NCI-H460 (cell line): ENCODE measurements around the gene PRRC2C. TPM values are rescaled to one million over a fixed set of nuclear protein-coding genes. Genes with fewer than 3 reads are reported as not detected.

Experiments used
- DNase-seq: peaks from one replicate; pipeline ENCODE4 v3.0.0-alpha.2; 2016; ENCODE audit warnings: low read depth; ENCODE audit errors: extremely low read depth
- small RNA-seq, 2 experiments: library from RNA; depleted of rRNA; stranded (forward); fragments of <200 nt; gene quantifications; one replicate each; pipeline ENCODE3, GENCODE V24; 2014
- total RNA-seq: library from RNA; depleted of rRNA; stranded (reverse); fragments of >200 nt; shearing (Covaris generic); gene quantifications from 2 replicates; pipeline ENCODE4 v1.2.3, GENCODE V29; 2014; rRNA removed

PRRC2C gene
- total RNA-seq, 1 experiment from 2014 or later, result 93.6 TPM

- no peak for DNase-seq
Measured at GRCh38 chr1:171625225-171625624, 139.9 kb downstream of the PRRC2C start.

- DNase-seq, result no peak
Measured at GRCh38 chr1:171627020-171627419, 141.7 kb downstream of the PRRC2C start.

GRCh38 chr1:171628225-171628624 lies 142.9 kb downstream of the PRRC2C start:
- no peak for DNase-seq

- DNase-seq, result no peak
Measured at GRCh38 chr1:171635661-171636060, 150.3 kb downstream of the PRRC2C start.

GRCh38 chr1:171636141-171636540 lies 150.8 kb downstream of the PRRC2C start:
- DNase-seq, result no peak

GRCh38 chr1:171637928-171638576 lies 152.7 kb downstream of the PRRC2C start:
- no peak for DNase-seq

- DNase-seq, result no peak
Measured at GRCh38 chr1:171640225-171640624, 154.9 kb downstream of the PRRC2C start.

GRCh38 chr1:171641076-171641864 lies 155.9 kb downstream of the PRRC2C start:
- DNase-seq, result no peak

GRCh38 chr1:171642197-171642596 lies 156.9 kb downstream of the PRRC2C start:
- no peak for DNase-seq

Small RNAs within 50 kb of the gene (small RNA-seq; reads per million reads assigned to genes)
- 0 reads per million in 2 experiments for gene CYCSP53

Other genes starting within 250 kb of the PRRC2C start
- not detected in 2 replicates for gene FMO1, start 237.0 kb upstream of the PRRC2C start, total RNA-seq
- gene FMO4, start 171.3 kb upstream of the PRRC2C start, total RNA-seq, result 0.89 and 1.1 TPM in 2 replicates
- gene MYOCOS, start 136.7 kb downstream of the PRRC2C start, total RNA-seq, result not detected in 2 replicates
- not detected in 2 replicates for gene MYOC, start 167.2 kb downstream of the PRRC2C start, total RNA-seq